HG03521 (cell line): ENCODE data around the gene IL1RL2.

ENCODE experiments used
- ATAC-seq: cut with Tn5 transposase; IDR thresholded peaks from one replicate; pipeline ENCODE4 v1.9.1; 2021; ENCODE audit warnings: mild to moderate bottlenecking, moderate library complexity; ENCODE audit not compliant: unreplicated experiment

IL1RL2 gene

GRCh38 chr2:102186791-102187495 is at the start of gene IL1RL2:
Gene IL1RL2 (plus strand): TSS chr2:102187023. CDS start chr2:102187868, 845 bp downstream.
- ATAC-seq, result no peak

- ATAC-seq, result no peak
Measured at GRCh38 chr2:102137138-102137537, 49.7 kb upstream of the IL1RL2 start.

- no peak for ATAC-seq
Measured at GRCh38 chr2:102138331-102138730, 48.5 kb upstream of the IL1RL2 start.

- no peak for ATAC-seq
Measured at GRCh38 chr2:102139851-102140250, 47.0 kb upstream of the IL1RL2 start.

GRCh38 chr2:102140377-102140776 is 46.4 kb upstream of the IL1RL2 start:
- no peak for ATAC-seq

- ATAC-seq, result no peak
Measured at GRCh38 chr2:102141011-102141943, 45.5 kb upstream of the IL1RL2 start.

GRCh38 chr2:102141970-102142828 is 44.6 kb upstream of the IL1RL2 start, which contains the start of gene IL1R1:
Gene IL1R1 (plus strand): TSS chr2:102142746. CDS start chr2:102157725, 14,979 bp downstream.
- ATAC-seq, result no peak

- no peak for ATAC-seq
Measured at GRCh38 chr2:102142829-102143449, 43.9 kb upstream of the IL1RL2 start.

GRCh38 chr2:102143450-102143985 is 43.3 kb upstream of the IL1RL2 start:
- no peak for ATAC-seq

GRCh38 chr2:102144128-102144527 is 42.7 kb upstream of the IL1RL2 start:
- ATAC-seq, result no peak

- no peak for ATAC-seq
Measured at GRCh38 chr2:102145107-102145506, 41.7 kb upstream of the IL1RL2 start.

- no peak for ATAC-seq
Measured at GRCh38 chr2:102145934-102146333, 40.9 kb upstream of the IL1RL2 start.

- no peak for ATAC-seq
Measured at GRCh38 chr2:102147935-102148334, 38.9 kb upstream of the IL1RL2 start.

- no peak for ATAC-seq
Measured at GRCh38 chr2:102149243-102149642, 37.6 kb upstream of the IL1RL2 start.

GRCh38 chr2:102149644-102150455 is 37.0 kb upstream of the IL1RL2 start:
- no peak for ATAC-seq

- no peak for ATAC-seq
Measured at GRCh38 chr2:102154364-102154763, 32.5 kb upstream of the IL1RL2 start.

GRCh38 chr2:102154946-102155702 is 31.7 kb upstream of the IL1RL2 start:
- ATAC-seq, result no peak

- ATAC-seq, result no peak
Measured at GRCh38 chr2:102155703-102156515, 30.9 kb upstream of the IL1RL2 start.
